ENCODE measurements around the gene TTLL9. TPM values are rescaled to one million over a fixed set of nuclear protein-coding genes. Genes with fewer than 3 reads are reported as not detected.
A peak's percentile ranks its signal among the peaks of the same experiment; 100 is the strongest.

TTLL9 gene
- total RNA-seq (under 1 TPM in 5 of 6 donors, not detected in 1; 0.14 to 0.41 (median 0.29) TPM), polyA plus RNA-seq (1 to 10 TPM in 1 of 2 donors, under 1 TPM in 1; 0.68 to 1.4 TPM)

GRCh38 chr20:31869942-31870725 lies at the start of gene TTLL9, which contains the start of gene DUSP15:
Gene TTLL9, plus strand, starts transcription at chr20:31870634. Its CDS starts 493 bp downstream, at chr20:31871127.
Gene DUSP15, minus strand, starts transcription at chr20:31870527. Its CDS starts 190 bp downstream, at chr20:31870337.
- Histone ChIP-seq H3K4me3 (peak within 1 kb of the TSS; percentile 55 to 82 (median 73)), H3K36me3 (no peaks in the 10 kb centered on the region), H3K27ac (peak within 1 kb of the TSS in 2 of 4 donors; percentile 20 to 35), H3K4me1 (no peaks in the 10 kb centered on the region), H3K9me3 (no peaks in the 10 kb centered on the region), H3K27me3 (no peaks in the 10 kb centered on the region)
- intact Hi-C loops (cut with DNase I): no loop called here
- DNase-seq (peak; percentile 30 to 83 (median 50)), FAIRE-seq (no peak), ATAC-seq (peak; percentile 84 to 94 (median 91))
- TF ChIP-seq, protein P1, sequence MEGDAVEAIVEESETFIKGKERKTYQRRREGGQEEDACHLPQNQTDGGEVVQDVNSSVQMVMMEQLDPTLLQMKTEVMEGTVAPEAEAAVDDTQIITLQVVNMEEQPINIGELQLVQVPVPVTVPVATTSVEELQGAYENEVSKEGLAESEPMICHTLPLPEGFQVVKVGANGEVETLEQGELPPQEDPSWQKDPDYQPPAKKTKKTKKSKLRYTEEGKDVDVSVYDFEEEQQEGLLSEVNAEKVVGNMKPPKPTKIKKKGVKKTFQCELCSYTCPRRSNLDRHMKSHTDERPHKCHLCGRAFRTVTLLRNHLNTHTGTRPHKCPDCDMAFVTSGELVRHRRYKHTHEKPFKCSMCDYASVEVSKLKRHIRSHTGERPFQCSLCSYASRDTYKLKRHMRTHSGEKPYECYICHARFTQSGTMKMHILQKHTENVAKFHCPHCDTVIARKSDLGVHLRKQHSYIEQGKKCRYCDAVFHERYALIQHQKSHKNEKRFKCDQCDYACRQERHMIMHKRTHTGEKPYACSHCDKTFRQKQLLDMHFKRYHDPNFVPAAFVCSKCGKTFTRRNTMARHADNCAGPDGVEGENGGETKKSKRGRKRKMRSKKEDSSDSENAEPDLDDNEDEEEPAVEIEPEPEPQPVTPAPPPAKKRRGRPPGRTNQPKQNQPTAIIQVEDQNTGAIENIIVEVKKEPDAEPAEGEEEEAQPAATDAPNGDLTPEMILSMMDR (IDR thresholded peaks at IDR 0.05): no peak
- WGBS, 2 donors: 0 to 1% methylated on average over 30 to 80 of the region's 80 CpGs

DNA sequence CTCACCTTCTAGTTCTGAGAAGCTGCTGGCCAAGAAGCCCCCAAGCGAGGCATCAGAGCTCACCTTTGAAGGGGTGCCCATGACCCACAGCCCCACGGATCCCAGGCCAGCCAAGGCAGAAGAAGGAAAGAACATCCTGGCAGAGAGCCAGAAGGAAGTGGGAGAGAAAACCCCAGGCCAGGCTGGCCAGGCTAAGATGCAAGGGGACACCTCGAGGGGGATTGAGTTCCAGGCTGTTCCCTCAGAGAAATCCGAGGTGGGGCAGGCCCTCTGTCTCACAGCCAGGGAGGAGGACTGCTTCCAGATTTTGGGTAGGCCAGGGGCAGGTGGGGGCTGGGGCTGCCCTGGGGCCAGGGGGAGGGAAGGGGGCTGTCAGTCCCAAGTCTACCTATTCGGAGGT lies 49.0 kb upstream of the TTLL9 start:
- DNase-seq: no peak
- no peak for ATAC-seq
- FAIRE-seq: no peak
- Histone ChIP-seq H3K9me3 (no peaks in the 10 kb centered on the region), H3K27me3 (no peaks in the 10 kb centered on the region), H3K36me3 (no peaks in the 10 kb centered on the region), H3K27ac (peak overlapping the region in 2 of 4 donors; percentile 78 to 81), H3K4me1 (peaks cover 0 to 11% (median 3%) of the 10 kb centered on the region in 3 donors), H3K4me3 (no peak overlapping the region)
- intact Hi-C loops (cut with DNase I): loop anchor here in 1 of 3 donors (5.0 kb wide), 1 partner anchor 211 kb away; no protein-coding TSS in a partner anchor
- 46 to 64% methylated on average over 5 of the region's 5 CpGs for WGBS, 2 donors
- TF ChIP-seq, protein P1 (IDR thresholded peaks at IDR 0.05): no peak

DNA sequence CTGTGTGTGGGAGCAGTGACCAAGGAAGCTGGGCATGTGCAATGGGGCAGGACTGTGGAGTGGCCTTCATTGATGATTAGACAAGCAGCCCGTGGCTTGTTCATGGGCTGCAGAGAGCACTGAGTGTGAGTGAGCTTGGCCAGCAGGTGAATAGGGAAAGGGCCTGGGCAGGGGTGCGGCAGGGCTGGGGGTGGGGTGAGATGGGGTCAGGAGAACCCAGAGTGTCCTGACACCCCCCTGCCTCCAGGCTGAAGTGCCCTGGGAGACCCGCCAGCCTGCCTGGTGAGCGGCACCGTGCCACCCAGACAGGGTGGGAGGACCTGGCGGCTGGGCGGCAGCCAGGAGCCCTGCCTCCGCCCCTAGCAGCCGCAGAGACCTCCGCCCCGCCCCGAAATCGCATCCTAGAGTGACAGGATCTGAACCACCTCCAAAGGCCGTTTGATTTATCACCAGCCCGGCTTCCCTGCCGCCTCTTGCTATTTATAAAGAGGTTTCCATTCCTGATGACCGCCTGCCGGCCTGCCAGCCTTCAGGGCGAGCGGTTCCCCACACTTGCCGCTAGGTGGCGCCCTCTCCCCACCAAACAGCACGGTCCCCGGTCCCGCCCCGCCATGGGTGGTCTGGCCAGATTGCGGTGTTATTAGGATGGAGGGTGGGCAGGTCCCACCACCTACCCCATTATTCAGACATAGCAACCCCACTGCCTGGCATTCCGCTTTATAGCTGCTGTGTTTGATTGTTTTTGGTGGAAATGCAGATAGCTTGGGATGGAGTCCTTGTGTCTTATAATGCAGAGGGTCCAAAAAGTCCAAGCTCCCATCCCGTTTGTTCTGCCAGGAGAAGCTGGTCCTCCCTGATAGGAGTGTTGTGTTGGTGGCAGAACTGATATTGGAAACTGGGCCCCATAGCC lies 47.8 kb upstream of the TTLL9 start:
- peak overlapping the region in 3 of 4 donors; percentile 13 to 81 (median 78) for H3K27ac ChIP-seq
- no peaks in the 10 kb centered on the region for H3K27me3 ChIP-seq
- H3K9me3 ChIP-seq: no peaks in the 10 kb centered on the region
- TF ChIP-seq, protein P1 (IDR thresholded peaks at IDR 0.05): peak; percentile 99 to 100 (median 100)
- FAIRE-seq (no peak), ATAC-seq (peak; percentile 77 to 88 (median 82)), DNase-seq (peak; percentile 70 to 94 (median 92))
- peak overlapping the region in 2 of 4 donors; percentile 19 to 28 for H3K4me3 ChIP-seq
- no peaks in the 10 kb centered on the region for H3K36me3 ChIP-seq
- peaks cover 0 to 11% (median 3%) of the 10 kb centered on the region in 3 donors for H3K4me1 ChIP-seq
- 2 to 3% methylated on average over 22 to 29 of the region's 29 CpGs for WGBS, 2 donors
- intact Hi-C loops (cut with DNase I): loop anchor here in 1 of 3 donors (5.0 kb wide), 1 partner anchor 210 kb away; no protein-coding TSS in a partner anchor

DNA sequence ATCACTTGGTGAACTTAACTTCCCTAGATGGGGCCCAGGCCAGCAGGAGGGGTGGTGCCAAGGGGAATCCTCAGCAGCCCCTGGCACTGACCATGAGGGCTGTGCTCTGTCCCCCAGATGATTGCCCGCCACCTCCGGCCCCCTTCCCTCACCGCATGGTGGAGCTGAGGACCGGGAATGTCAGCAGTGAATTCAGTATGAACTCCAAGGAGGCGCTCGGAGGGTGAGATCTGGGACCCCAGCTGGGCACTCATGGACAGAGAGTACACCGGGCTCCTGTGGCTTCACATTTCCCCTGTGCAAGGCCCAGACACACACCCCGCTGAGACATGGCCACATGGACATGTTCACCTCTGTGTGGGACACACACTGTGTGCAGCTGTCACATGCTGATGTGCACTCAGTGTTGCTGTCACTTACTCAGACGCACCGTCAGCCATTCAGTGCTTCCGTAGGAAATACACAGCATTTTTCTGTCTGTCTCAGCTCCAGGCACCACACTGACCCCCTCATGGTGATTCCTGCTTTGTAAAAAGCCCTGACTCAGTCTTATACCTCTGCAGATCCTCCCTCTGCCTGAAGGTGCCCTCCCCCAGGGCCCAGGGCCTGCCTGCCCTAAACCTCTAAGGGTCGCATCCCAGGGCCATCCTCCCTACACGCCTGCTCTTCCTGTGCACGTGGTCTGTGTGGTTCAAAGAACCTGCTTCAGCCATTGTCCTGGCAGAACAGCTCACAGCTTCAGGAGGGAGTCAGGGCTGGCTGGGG lies 46.9 kb upstream of the TTLL9 start:
- DNase-seq (peak in 1 of 6 donors; percentile 63), ATAC-seq (no peak), FAIRE-seq (no peak)
- H3K9me3 ChIP-seq: no peaks in the 10 kb centered on the region
- no peak overlapping the region for H3K4me3 ChIP-seq
- H3K4me1 ChIP-seq: peaks cover 0 to 11% (median 3%) of the 10 kb centered on the region in 3 donors
- H3K27ac ChIP-seq: no peak overlapping the region
- WGBS, 2 donors: 79 to 83% methylated on average over 14 of the region's 14 CpGs
- H3K36me3 ChIP-seq: no peaks in the 10 kb centered on the region
- TF ChIP-seq, protein P1 (IDR thresholded peaks at IDR 0.05): no peak
- intact Hi-C loops (cut with DNase I): loop anchor here in 1 of 3 donors (5.0 kb wide), 1 partner anchor 209 kb away; no protein-coding TSS in a partner anchor
- no peaks in the 10 kb centered on the region for H3K27me3 ChIP-seq
